WERI-Rb-1 (cell line): ENCODE data around the gene ITGA7.

Experiments used
- DNase-seq: peaks from one replicate; pipeline ENCODE4 v3.0.0-alpha.2; 2020
- H3K27ac ChIP-seq: fragments of 250-450 bp; sonication (Bioruptor Pico); 2 replicates; pipeline ENCODE4 v1.5.1; 2020; ENCODE audit warnings: mild to moderate bottlenecking, moderate library complexity
- H3K27me3 ChIP-seq: fragments of 250-450 bp; sonication (Bioruptor Pico); 2 replicates; pipeline ENCODE4 v1.5.1; 2021; ENCODE audit warnings: mild to moderate bottlenecking, low read depth, moderate library complexity; ENCODE audit not compliant: insufficient read depth, severe bottlenecking
- H3K36me3 ChIP-seq: fragments of 250-450 bp; sonication (Bioruptor Pico); 2 replicates; pipeline ENCODE4 v1.5.1; 2020; ENCODE audit warnings: mild to moderate bottlenecking, moderate library complexity
- H3K4me3 ChIP-seq: 2 replicates; pipeline ENCODE4 v1.5.1; 2011; ENCODE audit warnings: low read depth, mild to moderate bottlenecking, control low read depth, low read length
- H3K9me3 ChIP-seq: fragments of 250-450 bp; sonication (Bioruptor Pico); 2 replicates; pipeline ENCODE4 v1.5.1; 2021; ENCODE audit warnings: mild to moderate bottlenecking, moderate library complexity; ENCODE audit not compliant: severe bottlenecking
- TF ChIP-seq, protein P1 (sequence below): IDR thresholded peaks from 2 replicates; pipeline ENCODE4 v1.5.1; 2011; ENCODE audit warnings: low read depth, mild to moderate bottlenecking, control low read depth, inconsistent platforms, low read length

Gene ITGA7

DNA sequence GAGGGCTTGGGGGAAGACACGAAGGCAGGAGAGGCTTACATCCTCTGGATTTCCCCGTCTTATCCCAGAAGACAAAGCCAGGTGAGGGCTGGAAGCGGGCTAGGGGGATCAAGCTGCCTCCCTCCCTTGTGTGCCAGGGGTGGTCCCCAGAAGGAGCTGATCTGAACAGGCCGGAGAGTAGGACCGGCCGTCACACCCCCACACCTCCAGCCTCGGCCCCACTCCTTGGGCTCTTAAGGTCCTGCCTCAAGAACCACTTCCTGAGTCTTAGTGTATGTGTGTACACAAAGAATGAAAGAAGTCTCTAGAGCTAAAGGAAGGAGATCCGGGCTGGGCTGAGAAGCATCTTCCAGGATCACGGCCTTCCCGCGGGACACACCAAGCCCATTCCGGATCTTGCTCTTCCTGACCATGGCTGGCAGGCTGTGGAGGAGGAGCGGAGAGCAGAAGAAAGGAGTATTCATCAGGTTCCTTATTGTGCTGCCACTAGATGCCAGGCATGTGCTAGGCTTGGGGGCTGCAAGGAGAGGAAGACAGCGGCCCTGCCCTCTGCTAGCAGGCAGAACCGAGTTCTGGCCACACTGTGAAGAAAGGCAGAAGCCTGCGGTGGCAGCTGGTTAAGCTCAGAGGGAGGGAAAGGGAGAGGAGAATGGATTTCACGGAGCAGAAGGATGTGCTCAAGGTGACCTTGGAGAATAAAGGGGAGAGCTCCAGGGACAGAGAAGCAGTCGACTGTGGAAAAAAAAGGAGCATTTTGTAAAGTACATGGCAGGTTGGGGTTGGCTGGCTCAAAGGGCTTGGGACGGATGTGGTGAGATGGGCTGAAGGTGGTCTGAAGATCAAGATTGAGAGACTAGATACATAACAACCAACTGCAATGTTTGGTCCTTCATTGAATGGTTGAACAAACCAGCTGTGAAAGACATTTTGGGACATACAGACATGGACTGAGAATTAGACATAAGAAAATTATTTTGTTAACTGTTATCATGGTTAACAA, 22.4 kb upstream of the ITGA7 start:
- peaks cover 24% of the 10 kb centered on the region for H3K36me3 ChIP-seq
- peak overlapping the region; percentile 94 for H3K27ac ChIP-seq
- H3K4me3 ChIP-seq = peak overlapping the region; percentile 97
- no peaks in the 10 kb centered on the region for H3K9me3 ChIP-seq
- H3K27me3 ChIP-seq = no peaks in the 10 kb centered on the region
- DNase-seq = peak; percentile 59
- TF ChIP-seq, protein P1, sequence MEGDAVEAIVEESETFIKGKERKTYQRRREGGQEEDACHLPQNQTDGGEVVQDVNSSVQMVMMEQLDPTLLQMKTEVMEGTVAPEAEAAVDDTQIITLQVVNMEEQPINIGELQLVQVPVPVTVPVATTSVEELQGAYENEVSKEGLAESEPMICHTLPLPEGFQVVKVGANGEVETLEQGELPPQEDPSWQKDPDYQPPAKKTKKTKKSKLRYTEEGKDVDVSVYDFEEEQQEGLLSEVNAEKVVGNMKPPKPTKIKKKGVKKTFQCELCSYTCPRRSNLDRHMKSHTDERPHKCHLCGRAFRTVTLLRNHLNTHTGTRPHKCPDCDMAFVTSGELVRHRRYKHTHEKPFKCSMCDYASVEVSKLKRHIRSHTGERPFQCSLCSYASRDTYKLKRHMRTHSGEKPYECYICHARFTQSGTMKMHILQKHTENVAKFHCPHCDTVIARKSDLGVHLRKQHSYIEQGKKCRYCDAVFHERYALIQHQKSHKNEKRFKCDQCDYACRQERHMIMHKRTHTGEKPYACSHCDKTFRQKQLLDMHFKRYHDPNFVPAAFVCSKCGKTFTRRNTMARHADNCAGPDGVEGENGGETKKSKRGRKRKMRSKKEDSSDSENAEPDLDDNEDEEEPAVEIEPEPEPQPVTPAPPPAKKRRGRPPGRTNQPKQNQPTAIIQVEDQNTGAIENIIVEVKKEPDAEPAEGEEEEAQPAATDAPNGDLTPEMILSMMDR = peak; percentile 18; the same call in 1 of the 2 replicates

DNA sequence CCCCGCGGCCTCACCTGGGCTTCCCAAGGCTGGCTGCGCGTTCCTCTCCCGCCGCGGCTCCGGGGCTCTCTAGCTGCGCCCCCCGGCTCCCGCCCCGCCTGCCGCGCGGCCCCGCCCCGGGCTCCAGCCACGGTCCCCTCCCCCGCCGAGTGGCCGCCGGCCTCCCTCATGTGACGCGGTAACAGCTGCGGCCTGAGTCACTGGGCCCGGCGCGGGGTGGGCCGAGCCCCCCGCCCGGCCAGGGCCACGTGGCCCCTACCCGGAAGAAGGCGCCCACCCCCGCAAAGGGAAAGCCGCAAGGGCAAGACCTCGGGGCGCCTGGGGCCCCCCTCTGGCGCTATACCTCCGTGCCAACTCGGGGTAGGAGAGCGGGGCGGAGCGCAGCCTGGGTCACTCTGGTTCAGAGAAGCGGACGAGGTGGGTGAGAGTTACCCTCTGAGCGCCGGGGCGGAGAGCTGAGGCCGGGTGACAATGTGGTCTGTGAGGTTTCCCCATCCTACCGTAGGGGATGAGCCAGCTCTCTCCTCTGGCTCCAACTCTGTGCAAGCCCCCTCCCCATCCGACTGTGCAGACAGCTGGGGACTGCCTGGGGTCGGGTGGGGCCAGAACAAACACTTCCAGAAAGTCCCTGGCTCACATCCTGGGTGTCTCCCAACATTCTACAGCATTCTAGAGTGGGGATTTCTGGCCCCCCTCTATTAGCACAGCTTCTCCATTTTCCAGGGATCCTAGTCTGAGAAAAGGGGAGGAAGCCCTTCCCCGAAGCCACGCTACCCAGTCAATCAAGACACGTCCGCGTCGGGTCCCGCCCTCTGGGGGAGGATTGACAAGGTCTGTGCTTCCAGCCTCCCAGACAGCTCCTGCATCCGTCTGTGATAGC, 21.5 kb upstream of the ITGA7 start, which contains the start of gene CD63:
TSS of gene CD63 (minus strand) at position 71 of the 880 bp plus-strand sequence. CDS start 668 bp downstream, outside the sequence.
- Histone ChIP-seq H3K27ac (peak within 1 kb of the TSS; percentile 94), H3K36me3 (peaks cover 34% of the 10 kb centered on the region), H3K4me3 (peak within 1 kb of the TSS; percentile 97), H3K27me3 (no peaks in the 10 kb centered on the region), H3K9me3 (no peaks in the 10 kb centered on the region)
- DNase-seq = peak; percentile 94
- TF ChIP-seq, protein P1 = no peak

DNA sequence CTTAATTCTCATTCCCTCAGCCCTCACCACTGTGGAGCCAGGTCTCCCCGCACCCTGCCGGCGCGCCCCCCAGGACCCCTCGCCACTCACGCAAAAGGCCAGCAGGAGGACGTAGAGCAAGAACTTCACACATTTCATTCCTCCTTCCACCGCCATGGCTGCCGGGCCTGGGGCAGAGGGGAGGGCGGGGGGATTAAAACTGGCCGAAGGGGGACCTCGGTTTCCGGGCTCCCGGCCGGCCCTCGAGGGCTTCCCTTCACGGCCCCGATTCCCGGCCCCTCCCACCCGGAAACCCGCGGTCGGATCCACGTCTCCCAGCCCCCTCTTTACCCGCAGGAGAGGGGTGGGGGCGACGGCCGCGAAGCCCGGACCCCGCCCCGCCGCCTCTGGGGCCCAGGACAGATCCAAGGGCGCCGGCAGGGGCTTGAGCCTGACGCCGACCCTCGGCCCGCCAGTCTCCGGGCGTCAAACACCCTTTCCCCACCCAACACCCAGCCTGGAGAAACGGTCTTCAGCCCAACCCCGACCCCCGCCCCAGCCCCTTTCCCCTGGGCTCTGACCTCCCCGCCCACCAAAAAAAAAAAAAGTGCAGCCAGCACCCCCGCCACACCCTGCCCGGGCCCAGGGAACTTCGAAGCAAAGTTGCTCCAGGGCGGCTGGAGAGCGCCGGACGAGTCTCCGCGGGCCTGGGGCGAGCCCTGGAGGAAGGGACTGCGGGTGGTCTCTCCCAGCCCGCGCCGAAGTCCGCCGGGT, 20.7 kb upstream of the ITGA7 start:
- no peaks in the 10 kb centered on the region for H3K27me3 ChIP-seq
- H3K9me3 ChIP-seq = no peaks in the 10 kb centered on the region
- TF ChIP-seq, protein P1 = no peak
- peak; percentile 87 for DNase-seq
- H3K4me3 ChIP-seq = peak overlapping the region; percentile 97
- H3K36me3 ChIP-seq = peaks cover 42% of the 10 kb centered on the region
- H3K27ac ChIP-seq = peak overlapping the region; percentile 94

DNA sequence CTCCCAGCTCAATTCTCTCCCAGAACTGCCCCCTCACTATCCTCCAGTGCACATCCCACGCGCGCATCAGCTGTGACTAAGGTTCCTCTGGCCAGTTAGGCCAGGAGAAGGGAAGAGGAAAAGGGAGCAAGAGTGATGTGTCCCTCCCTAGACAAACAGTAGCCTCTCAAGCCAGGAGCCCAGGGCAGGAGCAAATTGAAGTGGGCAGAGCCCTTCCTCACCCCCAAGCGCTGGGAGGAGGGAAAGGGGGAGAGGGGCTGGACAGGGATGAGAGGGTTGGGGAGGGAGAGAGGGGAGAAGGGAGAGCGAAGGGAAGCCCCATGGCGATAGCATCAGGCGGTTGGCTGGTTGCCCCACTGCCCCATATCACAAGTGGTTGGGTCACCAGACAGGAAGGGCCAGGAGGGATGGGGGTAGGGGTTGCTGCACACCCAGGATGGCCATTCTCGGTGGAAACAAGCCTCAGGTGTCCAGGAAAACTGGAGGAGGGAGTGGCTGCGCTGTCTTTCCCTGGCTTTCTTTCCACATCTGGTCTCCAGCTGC, 20.0 kb upstream of the ITGA7 start:
- H3K4me3 ChIP-seq = peak overlapping the region; percentile 97
- no peaks in the 10 kb centered on the region for H3K9me3 ChIP-seq
- TF ChIP-seq, protein P1 = no peak
- no peak for DNase-seq
- peak overlapping the region; percentile 94 for H3K27ac ChIP-seq
- no peaks in the 10 kb centered on the region for H3K27me3 ChIP-seq
- peaks cover 44% of the 10 kb centered on the region for H3K36me3 ChIP-seq

- Histone ChIP-seq H3K9me3 (no peaks in the 10 kb centered on the region), H3K27ac (no peak overlapping the region), H3K27me3 (no peaks in the 10 kb centered on the region), H3K36me3 (peaks cover 44% of the 10 kb centered on the region), H3K4me3 (no peak overlapping the region)
- TF ChIP-seq, protein P1 = no peak
- DNase-seq = no peak
Measured at GRCh38 chr12:55726971-55727370, 19.3 kb upstream of the ITGA7 start.
